VCaP (cell line): Measurements from ENCODE around the gene UQCC2.

Experiments used
- H3K27ac ChIP-seq: fragments of 450-650 bp; 2 replicates; pipeline ENCODE4 v1.5.1; 2017
- TF ChIP-seq, protein P1 (sequence below): fragments of 450-650 bp; conservative IDR thresholded peaks from 2 replicates; pipeline ENCODE4 v1.5.1; 2017; ENCODE audit warnings: mild to moderate bottlenecking, moderate library complexity

UQCC2 gene

DNA sequence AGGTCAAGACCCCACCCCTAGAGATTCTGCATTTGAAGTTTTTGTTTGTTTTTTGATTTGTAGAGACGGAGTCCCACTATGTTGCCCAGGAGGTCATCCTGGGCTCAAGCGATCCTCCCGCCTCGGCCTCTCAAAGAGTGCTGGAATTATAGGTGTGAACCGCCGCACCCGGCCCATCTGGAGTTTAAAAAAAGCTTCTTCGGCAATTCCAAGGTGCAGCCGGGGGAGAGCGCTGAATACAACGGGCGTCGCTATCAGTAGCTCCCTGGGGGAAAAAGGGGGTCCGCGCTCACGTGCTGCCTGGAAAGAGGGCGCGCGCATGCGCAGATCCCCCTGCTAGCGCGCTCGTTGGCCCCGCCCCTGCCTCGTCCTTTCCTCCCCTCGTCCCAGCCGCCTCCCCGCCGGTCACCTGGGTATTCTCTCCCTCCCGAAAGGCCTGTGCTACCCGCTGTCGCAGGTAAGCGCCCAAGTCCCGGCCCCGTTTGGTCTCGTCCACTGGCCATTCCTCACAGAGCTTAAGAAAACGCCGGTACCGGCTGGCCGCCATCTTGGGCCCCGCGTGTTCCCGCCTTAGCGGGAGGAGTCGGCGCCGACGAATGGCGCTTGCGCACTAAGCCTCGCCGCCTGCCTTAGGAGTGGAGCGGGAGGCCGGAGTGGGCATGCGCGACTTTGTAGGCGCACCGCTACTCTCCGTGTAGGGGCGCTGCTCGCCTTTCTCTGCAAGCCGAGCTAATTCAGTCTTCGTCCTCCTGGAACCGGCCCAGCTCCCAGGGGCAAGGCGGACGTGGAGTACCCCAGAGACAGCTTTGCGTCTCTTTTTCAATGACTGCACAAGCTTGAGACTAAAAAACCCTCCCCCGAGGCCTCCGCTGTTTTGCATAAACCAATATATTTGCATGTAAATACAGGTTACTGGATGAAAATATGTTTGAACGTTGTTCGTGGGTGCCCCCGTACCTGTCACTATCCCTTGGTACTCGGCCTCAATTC is at the start of gene UQCC2:
Gene UQCC2 (minus strand): TSS at position 561 of the 990 bp plus-strand sequence. CDS start 14 bp downstream, at position 547.
- TF ChIP-seq, protein P1, sequence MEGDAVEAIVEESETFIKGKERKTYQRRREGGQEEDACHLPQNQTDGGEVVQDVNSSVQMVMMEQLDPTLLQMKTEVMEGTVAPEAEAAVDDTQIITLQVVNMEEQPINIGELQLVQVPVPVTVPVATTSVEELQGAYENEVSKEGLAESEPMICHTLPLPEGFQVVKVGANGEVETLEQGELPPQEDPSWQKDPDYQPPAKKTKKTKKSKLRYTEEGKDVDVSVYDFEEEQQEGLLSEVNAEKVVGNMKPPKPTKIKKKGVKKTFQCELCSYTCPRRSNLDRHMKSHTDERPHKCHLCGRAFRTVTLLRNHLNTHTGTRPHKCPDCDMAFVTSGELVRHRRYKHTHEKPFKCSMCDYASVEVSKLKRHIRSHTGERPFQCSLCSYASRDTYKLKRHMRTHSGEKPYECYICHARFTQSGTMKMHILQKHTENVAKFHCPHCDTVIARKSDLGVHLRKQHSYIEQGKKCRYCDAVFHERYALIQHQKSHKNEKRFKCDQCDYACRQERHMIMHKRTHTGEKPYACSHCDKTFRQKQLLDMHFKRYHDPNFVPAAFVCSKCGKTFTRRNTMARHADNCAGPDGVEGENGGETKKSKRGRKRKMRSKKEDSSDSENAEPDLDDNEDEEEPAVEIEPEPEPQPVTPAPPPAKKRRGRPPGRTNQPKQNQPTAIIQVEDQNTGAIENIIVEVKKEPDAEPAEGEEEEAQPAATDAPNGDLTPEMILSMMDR: peak; percentile 96
- H3K27ac ChIP-seq: peak within 1 kb of the TSS; percentile 98

DNA sequence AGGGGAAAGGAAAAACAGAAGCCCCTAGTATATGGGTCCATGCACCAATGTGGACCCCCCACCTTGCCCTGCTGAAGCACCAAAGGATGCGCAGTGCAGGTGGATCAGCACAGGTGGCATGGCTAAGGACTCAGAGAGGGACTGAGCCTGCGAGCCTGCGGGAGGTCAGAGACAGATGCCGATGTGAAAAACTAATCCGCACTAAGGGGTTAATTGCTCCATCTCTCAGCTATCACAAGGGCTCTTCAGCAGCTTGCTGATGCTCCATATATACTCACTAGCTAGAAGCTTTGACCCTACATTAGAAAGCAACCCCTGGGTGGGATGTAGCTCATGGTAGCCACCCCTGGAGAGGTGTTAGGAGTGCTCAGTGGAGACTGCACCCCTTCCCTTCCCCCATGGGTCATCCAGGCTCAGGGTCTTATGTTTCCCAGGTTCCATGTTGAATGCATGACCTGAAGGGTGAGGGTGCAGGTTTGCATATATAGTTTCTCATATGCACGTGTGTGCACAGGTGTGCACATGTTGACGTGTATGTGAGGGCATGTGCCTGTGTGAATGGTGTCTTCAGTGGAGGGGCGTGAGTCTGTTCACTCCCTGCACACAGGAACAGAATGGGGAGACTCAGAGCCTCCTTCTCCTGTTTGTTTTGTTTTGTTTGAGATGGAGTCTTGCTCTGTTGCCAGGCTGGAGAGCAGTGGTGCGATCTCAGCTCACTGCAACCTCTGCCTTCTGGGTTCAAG is 48.6 kb upstream of the UQCC2 start:
- peak overlapping the region; percentile 76 for H3K27ac ChIP-seq

DNA sequence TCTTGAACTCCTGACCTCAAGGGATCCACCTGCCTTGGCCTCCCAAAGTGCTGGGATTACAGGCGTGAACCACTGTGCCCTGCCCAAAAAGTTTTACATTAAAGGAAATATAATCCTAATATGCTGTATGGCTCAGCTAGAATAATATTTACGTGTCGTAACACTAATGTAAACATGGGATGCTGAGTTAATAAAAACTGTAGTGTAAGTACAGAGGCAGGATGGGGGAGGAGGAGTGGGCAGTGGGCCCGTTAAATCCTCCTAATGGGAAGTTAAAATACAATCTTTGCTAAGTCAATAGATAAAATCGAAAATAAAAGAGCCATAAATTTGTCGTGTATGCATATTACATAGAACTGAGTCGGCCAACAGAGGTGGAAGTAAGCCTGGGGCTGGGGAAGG is 47.3 kb upstream of the UQCC2 start:
- TF ChIP-seq, protein P1: no peak
- H3K27ac ChIP-seq: peak overlapping the region; percentile 76

More for the DNA sequence above, 48.6 kb upstream of the UQCC2 start:
- TF ChIP-seq, protein P1: no peak

DNA sequence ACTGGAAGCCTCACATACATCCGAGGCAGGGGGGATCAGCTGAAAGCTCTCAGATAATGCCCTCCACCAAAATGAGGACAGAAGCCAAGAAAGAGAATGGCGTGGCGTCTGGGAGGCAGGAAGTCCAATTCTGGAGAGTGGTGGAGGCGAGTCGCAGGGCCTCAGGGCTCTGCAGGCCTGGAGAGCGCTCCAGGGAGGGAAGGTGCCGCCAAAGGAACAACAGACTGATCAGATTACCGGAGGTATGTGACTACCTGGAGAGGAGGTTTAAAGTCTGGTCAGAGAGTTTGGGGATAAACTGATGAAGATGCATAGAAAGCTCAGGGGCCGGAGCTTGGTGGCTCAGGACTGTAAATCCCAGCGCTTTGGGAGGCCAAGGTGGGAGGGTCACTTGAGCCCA is 46.4 kb upstream of the UQCC2 start:
- TF ChIP-seq, protein P1: no peak
- H3K27ac ChIP-seq: peak overlapping the region; percentile 76

DNA sequence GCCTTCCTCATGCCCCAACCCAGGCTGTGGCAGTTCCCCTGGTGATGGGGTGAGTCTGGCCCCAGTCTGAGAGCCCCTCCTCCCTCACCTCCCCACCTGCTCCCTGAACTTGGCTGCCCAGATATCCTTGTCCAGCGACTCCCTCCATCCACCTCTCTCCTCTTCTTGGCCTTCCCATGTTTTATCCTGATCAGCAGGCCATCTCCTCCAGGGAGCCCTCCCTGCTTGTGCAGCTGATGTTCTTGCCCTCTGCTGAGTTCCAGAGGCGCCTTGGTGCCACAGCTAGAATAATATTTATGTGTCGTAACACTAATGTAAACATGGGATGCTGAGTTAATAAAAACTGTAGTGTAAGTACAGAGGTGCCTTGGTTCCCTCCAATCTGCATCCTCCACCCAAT is 45.6 kb upstream of the UQCC2 start:
- H3K27ac ChIP-seq: peak overlapping the region; percentile 76; the same call in 1 of the 2 replicates
- TF ChIP-seq, protein P1: no peak

DNA sequence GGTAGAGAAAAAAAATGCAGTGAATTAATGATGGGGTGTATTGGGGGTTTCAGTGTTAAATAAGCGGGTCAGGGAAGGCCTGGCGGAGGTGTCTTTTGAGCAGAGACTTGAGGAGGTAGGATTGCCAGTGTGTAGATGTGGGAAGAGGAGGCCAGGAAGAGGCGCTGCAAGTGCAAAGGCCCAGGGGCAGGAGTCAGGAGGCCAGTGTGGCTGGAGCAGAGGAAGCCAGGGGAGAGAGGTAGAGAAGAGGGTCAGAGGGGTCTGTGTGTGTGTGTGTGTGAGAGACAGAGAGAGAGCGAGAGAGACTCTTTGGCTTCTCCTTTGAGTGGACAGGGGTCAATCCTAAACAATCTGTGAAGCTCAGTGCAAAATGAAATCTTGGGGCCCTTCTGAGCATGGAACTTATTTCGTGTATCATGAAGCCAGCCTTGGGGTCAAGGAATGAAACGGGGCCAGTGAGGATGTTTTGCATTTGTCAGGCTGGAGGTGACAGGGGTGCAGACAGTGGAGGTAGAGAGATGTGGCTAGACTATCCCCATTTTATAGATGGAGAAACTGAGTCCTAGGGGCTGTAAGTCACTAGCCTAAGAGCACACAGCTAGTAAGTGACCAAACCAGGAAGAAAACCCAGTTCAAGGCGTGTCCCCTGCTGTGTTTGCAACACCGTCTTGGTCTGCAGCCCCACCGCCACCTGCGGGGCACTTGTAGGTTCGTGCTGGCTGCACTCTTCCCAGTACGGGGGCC is 44.9 kb upstream of the UQCC2 start:
- peak overlapping the region; percentile 76; the same call in 1 of the 2 replicates for H3K27ac ChIP-seq
- TF ChIP-seq, protein P1: no peak
